ENCODE measurements around the gene MYO5C.

GRCh38 chr15:52207191-52207590, 88.4 kb downstream of the MYO5C start:
- TF ChIP-seq POLR2AphosphoS5 (IDR thresholded peaks at IDR 0.05) (no peak), CTCF (IDR thresholded peaks at IDR 0.05) (no peak), EP300 (IDR thresholded peaks at IDR 0.05) (no peak), POLR2A (IDR thresholded peaks at IDR 0.05) (no peak)
